Stimulated activated CD8-positive, alpha-beta memory T cell treated with anti-CD3 and anti-CD28 coated beads, Interleukin-2, amount 100 ng/mL, for 48 hours (primary cell): ENCODE results near the gene PBRM1.
"Not testable (repeated sequence)": the region's sequence is repeated elsewhere in the genome, so short reads cannot be mapped to it uniquely, and the experiment has no call there.

Experiments
- DNase-seq, 2 donors: peaks; one replicate each; pipeline ENCODE4 v3.0.0-alpha.2; 2020; ENCODE audit warnings: low read depth in 2 of 2

PBRM1 gene

DNA sequence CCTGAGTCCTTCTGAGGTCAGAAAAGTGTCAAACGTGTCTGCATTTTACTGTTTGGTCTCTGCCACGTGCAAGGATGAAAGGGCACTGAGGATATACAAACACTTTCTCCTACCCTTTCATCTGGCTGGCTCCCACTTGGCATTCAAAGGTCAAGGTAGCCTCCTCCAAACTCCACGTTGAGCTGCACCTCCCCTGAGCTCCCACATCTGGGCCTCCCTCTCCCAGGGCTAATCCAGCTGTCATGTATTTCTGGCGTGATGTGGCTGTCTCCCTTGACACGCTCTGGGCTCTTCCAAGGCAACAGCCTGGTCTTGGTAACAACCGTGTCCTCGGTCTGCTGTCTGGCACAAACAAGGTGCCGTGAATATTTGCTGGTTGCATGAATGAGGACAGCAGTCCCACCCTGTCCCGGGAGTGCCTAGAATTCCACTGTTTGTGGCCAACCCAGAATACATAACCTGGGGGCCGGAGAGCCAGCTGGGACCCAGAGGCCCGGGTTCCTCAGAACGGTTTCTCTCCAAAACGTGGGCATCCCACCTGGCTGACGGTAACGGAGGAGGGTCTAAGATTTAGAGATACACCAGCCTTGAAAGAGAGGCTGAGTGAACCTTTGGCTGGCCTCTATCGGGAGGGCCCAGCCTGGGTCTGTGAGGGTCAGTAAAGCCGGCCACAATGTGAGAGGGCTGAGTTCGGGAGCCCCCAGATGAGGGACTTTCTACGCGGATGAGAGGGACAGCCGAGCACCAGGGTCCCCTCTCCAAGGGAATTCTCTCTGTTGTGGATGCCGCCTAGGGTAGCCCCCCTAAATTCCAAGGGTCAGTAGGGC, 19.1 kb upstream of the PBRM1 start:
- no peak for DNase-seq

GRCh38 chr3:52703341-52703740, 17.6 kb upstream of the PBRM1 start:
- no peak for DNase-seq

- DNase-seq = no peak
These were observed 11.9 kb upstream of the PBRM1 start for GRCh38 chr3:52697632-52697965.

GRCh38 chr3:52696830-52697631, 11.3 kb upstream of the PBRM1 start:
- no peak for DNase-seq

GRCh38 chr3:52695798-52696671, 10.3 kb upstream of the PBRM1 start:
- DNase-seq = no peak

DNA sequence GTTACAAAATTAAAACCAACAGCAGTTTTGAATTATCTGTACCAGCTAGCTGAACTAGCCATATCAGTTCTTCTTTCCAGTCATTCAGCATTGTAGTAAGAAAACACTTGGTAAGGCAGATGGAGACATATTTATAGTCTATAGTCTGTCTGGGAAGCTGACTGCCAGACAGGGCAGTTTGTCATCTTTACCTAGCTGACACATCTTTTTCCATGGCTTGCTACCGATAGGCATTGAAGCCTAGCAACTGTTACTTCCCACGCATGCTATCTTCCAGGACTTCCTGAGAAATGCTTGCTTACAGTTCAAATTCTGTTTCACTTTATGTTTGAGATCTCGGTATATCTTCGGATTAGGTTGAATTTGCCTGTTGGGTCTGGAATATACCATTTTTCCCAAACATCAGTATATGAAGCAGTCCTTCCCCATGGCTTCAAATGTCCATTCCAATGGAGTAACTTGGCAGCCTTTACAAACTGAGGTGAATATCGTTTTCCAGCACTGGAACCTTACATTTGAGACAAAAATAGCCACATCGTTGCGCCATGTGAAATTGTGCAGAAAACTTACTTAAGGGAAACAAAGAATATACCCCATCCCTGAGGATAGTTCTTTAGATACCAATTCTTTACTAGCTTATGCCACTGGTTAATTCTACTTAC, 8.9 kb upstream of the PBRM1 start:
- DNase-seq = no peak

DNA sequence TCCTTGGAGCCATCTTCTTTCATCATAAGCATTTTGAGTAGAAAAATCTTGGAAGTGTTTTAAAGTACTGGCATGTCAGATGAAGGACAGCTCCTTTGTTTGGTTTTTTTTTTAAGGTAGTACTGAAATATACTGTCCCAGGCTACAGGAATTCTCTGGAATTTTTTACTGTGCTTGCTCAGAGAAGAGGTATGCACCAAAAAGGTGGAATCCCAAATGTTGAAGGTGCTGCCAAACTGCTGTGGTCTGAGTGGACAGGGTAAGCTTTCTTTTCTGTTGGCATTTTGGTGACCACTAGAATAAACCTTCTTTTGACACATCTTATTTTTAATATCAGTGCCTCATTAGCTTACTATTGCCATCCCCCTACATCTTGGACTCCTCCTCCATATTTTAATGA, 7.4 kb upstream of the PBRM1 start:
- DNase-seq = no peak

DNA sequence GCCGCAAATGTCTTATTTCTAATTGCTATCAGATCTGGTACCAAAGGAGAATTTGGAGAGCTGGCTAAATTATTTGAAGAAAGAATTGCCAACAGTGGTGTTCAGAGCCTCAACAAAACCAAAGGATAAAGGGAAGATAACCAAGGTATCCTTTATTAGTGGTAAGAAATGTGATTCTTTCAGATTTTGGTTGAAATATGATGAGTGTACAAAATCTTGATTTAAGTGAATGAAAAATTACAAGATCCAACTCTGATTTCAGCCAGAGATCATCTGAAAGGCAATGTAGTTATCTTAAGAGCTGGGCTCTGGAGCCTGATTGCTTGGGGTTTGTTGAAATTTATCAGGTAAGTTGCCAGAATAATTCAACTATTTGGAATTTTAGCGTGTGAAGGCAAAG, 4.8 kb upstream of the PBRM1 start:
- DNase-seq = no peak

- no peak for DNase-seq
These were observed 3.4 kb upstream of the PBRM1 start for GRCh38 chr3:52689151-52689550.

GRCh38 chr3:52688266-52688665, 2.6 kb upstream of the PBRM1 start:
- DNase-seq = no peak

- peak; percentile 79 for DNase-seq
These were observed 416 bp downstream of the PBRM1 start for GRCh38 chr3:52685285-52685708.

DNA sequence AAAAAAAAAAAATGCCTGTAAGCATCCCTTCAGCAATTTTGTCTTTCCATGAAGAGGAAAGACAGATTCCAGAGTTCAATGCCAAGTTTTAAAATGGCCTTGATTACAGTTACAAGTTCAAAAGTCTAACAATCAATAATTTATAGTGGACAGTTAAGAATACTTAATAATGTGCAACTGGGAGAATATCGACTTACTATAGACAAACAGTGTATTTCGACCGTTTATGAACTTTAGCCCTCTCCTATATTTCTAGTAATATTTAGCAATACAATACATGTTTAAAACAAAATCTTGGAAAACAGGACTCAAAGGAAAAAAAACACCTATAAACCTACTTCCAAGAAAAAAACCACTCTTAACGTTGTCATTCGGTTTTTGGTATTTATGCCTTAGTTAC, 1.5 kb downstream of the PBRM1 start:
- no peak for DNase-seq

- no peak for DNase-seq
These were observed 2.1 kb downstream of the PBRM1 start for GRCh38 chr3:52683611-52684010.

DNA sequence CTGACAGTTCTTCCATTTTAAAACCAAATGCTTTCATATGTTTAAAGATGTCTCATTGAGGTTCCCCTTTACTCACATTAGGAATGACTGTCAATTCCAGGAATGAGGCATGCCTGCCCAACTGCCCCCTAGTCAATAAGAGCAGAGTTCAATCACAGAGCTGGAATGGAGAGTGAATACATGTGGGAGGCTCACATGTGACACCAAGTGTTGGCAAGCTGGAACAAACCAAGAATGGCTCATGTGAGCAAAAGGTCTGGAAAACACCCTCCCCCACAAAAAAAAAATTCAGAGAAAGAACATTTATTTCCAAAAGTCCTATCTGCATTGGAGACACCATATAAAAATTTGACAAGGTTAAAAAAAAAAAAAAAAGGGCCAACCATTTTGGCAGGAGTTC, 3.7 kb downstream of the PBRM1 start:
- DNase-seq = peak in 1 of 2 donors; percentile 25

DNA sequence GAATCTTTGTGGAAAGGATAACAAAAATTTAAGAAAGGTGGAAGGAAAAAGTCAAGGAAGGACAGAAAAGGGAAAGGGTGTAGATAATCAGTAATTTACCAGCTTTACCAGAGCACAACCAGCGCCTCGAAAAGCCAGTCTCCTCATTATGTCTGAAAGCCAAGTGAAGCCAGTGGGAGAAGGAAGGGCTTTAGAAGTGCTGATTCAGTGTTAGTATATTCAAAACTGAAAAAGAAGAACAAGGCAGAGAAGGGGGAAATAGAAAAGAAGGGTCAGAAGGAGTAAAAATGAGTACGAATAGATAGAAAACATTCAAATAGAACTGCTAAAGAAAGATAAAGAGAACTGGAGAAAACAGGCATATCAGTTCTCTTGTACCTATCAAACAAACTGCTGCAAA, 4.1 kb downstream of the PBRM1 start:
- no peak for DNase-seq

DNA sequence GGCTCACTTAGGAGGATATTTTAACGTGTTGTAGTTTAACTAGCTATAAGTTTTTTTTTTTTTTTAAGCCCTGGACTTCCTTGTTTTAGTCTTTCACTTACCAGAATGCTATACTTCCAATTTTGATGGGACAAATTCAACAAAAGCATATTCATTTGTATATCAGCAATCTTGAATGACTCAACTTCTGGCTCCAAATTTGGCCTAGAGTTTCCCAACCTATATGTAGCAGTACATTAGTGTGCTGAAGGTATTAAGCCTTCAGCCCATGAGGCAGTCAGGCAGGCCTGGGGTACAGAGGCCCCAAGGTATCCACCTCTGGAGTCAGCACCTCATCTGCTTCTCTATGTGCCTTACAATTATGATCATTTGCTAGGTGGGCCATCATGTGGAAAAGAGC, 5.9 kb downstream of the PBRM1 start:
- no peak for DNase-seq

DNA sequence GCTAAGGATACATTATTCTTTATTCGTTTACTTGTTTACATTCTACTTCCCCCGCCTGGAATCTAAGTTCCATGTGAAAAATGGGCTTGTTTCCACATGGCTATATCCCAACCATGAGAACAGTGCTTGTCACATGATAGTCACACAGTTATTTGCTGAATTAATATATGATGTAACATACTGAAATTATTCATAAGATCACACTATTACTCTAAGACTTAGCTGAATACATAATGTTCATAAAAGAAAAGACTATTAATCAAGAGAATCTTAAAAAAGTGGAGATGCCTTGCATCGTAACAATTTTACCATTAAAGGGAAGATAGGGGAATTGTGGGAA, 6.5 kb downstream of the PBRM1 start:
- DNase-seq = no peak

DNA sequence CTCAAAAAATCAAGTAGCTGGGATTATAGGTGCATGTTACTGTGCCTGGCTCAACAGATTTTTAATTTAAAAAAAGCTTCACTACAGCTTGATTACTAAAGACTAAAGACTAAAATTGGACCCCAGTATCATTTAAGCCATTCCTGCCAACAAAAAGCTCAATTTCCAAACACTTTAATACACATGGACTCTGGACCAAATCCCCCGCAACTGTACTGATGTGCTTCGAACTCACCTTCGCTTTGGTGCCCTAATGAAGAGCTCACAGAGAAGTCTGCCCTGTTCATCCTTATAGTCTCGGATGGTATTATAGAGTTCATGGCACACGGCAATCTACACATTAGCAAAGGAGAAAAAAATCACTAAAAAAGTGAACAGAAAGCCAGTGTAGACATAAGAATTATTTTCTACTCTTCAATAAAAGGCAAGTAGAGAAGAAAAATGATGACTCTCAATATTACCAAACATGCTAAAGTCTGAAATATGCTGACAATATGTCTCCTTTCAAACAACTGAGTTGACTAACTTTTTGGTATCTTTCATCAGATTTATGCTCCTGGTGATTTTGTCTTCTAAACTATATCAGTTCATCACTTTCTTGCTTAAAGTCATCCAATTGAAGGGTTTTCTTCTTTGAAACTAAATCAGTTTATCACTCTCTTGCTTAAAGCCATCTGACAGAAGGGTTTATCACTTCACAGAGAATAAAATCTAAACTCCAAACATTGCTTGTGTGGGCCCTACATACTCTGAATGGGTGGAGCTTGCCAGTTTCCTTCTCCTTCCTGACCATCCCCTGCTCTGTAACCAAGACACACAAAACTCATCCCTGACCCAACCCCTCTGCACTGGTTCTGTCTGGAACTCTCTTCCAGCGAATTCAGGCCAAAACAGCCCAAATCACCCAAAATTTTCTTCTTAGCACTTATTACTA, 7.2 kb downstream of the PBRM1 start:
- DNase-seq = no peak

- DNase-seq = not testable (repeated sequence)
These were observed 9.5 kb downstream of the PBRM1 start for GRCh38 chr3:52676201-52676600.

- no peak for DNase-seq
These were observed 14.0 kb downstream of the PBRM1 start for GRCh38 chr3:52671676-52672075.
